HCT116 (cell line): Measurements from ENCODE around the gene IQCC. TPM values are rescaled to one million over a fixed set of nuclear protein-coding genes. Genes with fewer than 3 reads are reported as not detected.

Source experiments
- ATAC-seq: fragments of 200-7000 bp; cut with Tn5 transposase; 2 replicates; pipeline ENCODE4 v1.9.1; 2020; ENCODE audit warnings: mild to moderate bottlenecking, moderate library complexity
- BruUV-seq: library from RNA; stranded (reverse); fragments of 400-500 nt; replicated peaks from 2 replicates; lab custom pipeline; 2021; lab: Mats Ljungman, UMichigan
- CTCF ChIA-PET: fragments of 300-600 bp; sonication (Branson Sonifier 250); formaldehyde crosslinking; loops from one replicate; lab custom pipeline; 2021; ENCODE audit warnings: antibody characterized with exemption; lab: Charles Lee
- POLR2A ChIA-PET: fragments of 300-600, 350-600 bp; sonication (Branson Sonifier 250); formaldehyde crosslinking; loops from one replicate; lab custom pipeline; 2021; ENCODE audit warnings: antibody characterized with exemption; lab: Charles Lee
- RAD21 ChIA-PET, 2 experiments: fragments of 300-600 bp; sonication (Branson Sonifier 250); formaldehyde crosslinking; loops; one replicate each; lab custom pipeline; 2023; ENCODE audit warnings: low total read pairs in 2 of 2; ENCODE audit not compliant: uncharacterized antibody in 2 of 2, unreplicated experiment in 2 of 2, low non-redundant PET in 1 of 2; lab: Charles Lee
- DNase-seq: peaks from one replicate; pipeline ENCODE4 v3.0.0-alpha.2; 2010; ENCODE audit warnings: low read depth, low spot score
- H2AFZ ChIP-seq: fragments of 200-600 bp; shearing (Covaris generic), sonication (generic); 2 replicates; pipeline ENCODE4 v1.6.1; 2017; ENCODE audit warnings: low read depth, mixed run types, mixed read lengths, antibody characterized with exemption, low read length; ENCODE audit not compliant: poor library complexity, severe bottlenecking
- H3K27ac ChIP-seq: 2 replicates; pipeline ENCODE4 v1.5.1; 2012; ENCODE audit warnings: low read depth, low read length
- H3K27me3 ChIP-seq: fragments of 200-600 bp; sonication (generic); 2 replicates; pipeline ENCODE4 v1.6.1; 2016; ENCODE audit warnings: mixed run types, low read length, mixed read lengths; ENCODE audit not compliant: insufficient read depth
- H3K36me3 ChIP-seq, 2 experiments: fragments of 200-500 bp in 1 of 2; fragments of 200-600 bp in 1 of 2; sonication (Bioruptor generic) in 1 of 2; sonication (generic) in 1 of 2; 2 replicates each; pipeline versions ENCODE4 v1.5.1 to v1.6.1; 2014 to 2016; ENCODE audit warnings: low read length in 2 of 2, inconsistent platforms in 1 of 2, mixed read lengths in 1 of 2, mixed run types in 1 of 2; ENCODE audit not compliant: insufficient read depth in 2 of 2, control insufficient read depth in 1 of 2
- H3K4me1 ChIP-seq, 2 experiments: fragments of 200-600 bp in 1 of 2; sonication (generic) in 1 of 2; 2 replicates each; pipeline versions ENCODE4 v1.5.1 to v1.6.1; 2012 to 2017; ENCODE audit warnings: low read length in 2 of 2, inconsistent platforms in 1 of 2, mild to moderate bottlenecking in 1 of 2, mixed read lengths in 1 of 2, mixed run types in 1 of 2, moderate library complexity in 1 of 2; ENCODE audit not compliant: insufficient read depth in 2 of 2, control insufficient read depth in 1 of 2
- H3K4me2 ChIP-seq: fragments of 200-600 bp; sonication (generic); 2 replicates; pipeline ENCODE4 v1.6.1; 2017; ENCODE audit warnings: mixed run types, low read length, mixed read lengths
- H3K4me3 ChIP-seq, 2 experiments: fragments of 200-600 bp in 1 of 2; sonication (generic) in 1 of 2; replicated peaks in 1 of 2; 2 replicates each; pipeline ENCODE4 v1.5.1; 2011 to 2016; ENCODE audit warnings: low read length in 2 of 2, control low read depth in 1 of 2, low read depth in 1 of 2, mild to moderate bottlenecking in 1 of 2, mixed read lengths in 1 of 2, mixed run types in 1 of 2
- H3K79me2 ChIP-seq: fragments of 200-600 bp; sonication (generic); 2 replicates; pipeline ENCODE4 v1.6.1; 2017; ENCODE audit warnings: mild to moderate bottlenecking, mixed run types, low read length, moderate library complexity, mixed read lengths; ENCODE audit not compliant: insufficient read depth
- H3K9ac ChIP-seq: fragments of 200-600 bp; sonication (generic); 2 replicates; pipeline ENCODE4 v1.6.1; 2016; ENCODE audit warnings: low read length, mixed read lengths
- H3K9me2 ChIP-seq: fragments of 200-600 bp; sonication (generic), shearing (Covaris generic); 2 replicates; pipeline ENCODE4 v1.6.1; 2017; ENCODE audit warnings: mixed run types, mild to moderate bottlenecking, moderate library complexity; ENCODE audit not compliant: insufficient read depth
- H3K9me3 ChIP-seq, 2 experiments: fragments of 200-500 bp in 1 of 2; fragments of 200-600 bp in 1 of 2; sonication (Bioruptor generic) in 1 of 2; sonication (generic) in 1 of 2; 2 replicates each; pipeline ENCODE4 v1.6.1; 2014 to 2017; ENCODE audit warnings: low read length in 2 of 2, mixed read lengths in 2 of 2, inconsistent platforms in 1 of 2, low read depth in 1 of 2, mild to moderate bottlenecking in 1 of 2, mixed run types in 1 of 2, moderate library complexity in 1 of 2; ENCODE audit not compliant: control insufficient read depth in 1 of 2, insufficient read depth in 1 of 2
- H4K20me1 ChIP-seq: fragments of 200-600 bp; sonication (generic), shearing (Covaris generic); 2 replicates; pipeline ENCODE4 v1.6.1; 2017; ENCODE audit warnings: mixed run types, mild to moderate bottlenecking, moderate library complexity; ENCODE audit not compliant: insufficient read depth
- CTCF ChIP-seq, 3 experiments: fragments of 200-600 bp in 1 of 3; sonication (generic) in 1 of 3; IDR thresholded peaks in 2 of 3; conservative IDR thresholded peaks in 1 of 3; 2 replicates each; pipeline ENCODE4 v1.5.1; 2012 to 2017; ENCODE audit warnings: low read depth in 2 of 3, low read length in 2 of 3, antibody characterized with exemption in 1 of 3, borderline replicate concordance in 1 of 3, control low read depth in 1 of 3, mild to moderate bottlenecking in 1 of 3, mixed read lengths in 1 of 3, mixed run types in 1 of 3, moderate library complexity in 1 of 3; ENCODE audit not compliant: insufficient read depth in 1 of 3
- EZH2 ChIP-seq: fragments of 200-600 bp; sonication (generic); IDR thresholded peaks from 2 replicates; pipeline ENCODE4 v1.6.1; 2017; ENCODE audit warnings: antibody characterized with exemption, mixed run types
- EZH2phosphoT487 ChIP-seq: fragments of 200-600 bp; IDR thresholded peaks from 2 replicates; pipeline ENCODE4 v1.6.1; 2018; ENCODE audit warnings: antibody characterized with exemption, borderline replicate concordance
- FOSL1 ChIP-seq: IDR thresholded peaks from 2 replicates; pipeline ENCODE4 v1.6.1; 2012; ENCODE audit warnings: low read depth
- POLR2AphosphoS5 ChIP-seq: IDR thresholded peaks from 2 replicates; pipeline ENCODE4 v1.6.1; 2011; ENCODE audit warnings: mild to moderate bottlenecking, low read depth, low read length, moderate library complexity
- RAD21 ChIP-seq: IDR thresholded peaks from 2 replicates; pipeline ENCODE4 v1.6.1; 2012; ENCODE audit warnings: low read depth, mild to moderate bottlenecking
- SIN3A ChIP-seq: IDR thresholded peaks from 2 replicates; pipeline ENCODE4 v1.6.1; 2012; ENCODE audit warnings: low read depth
- ZFX ChIP-seq: fragments of 450-650 bp; IDR thresholded peaks from 2 replicates; pipeline ENCODE4 v1.6.1; 2017
- intact Hi-C: fragments of 100-400 bp; cut with micrococcal nuclease; formaldehyde crosslinking; loops from 2 replicates; pipeline ENCODE4 v1.10.0; 2022
- total RNA-seq: library from RNA; stranded (reverse); gene quantifications from one replicate; pipeline ENCODE4 v1.2.1, GENCODE V29; 2021; ENCODE audit not compliant: unreplicated experiment
- TF ChIP-seq, protein P1 (sequence below): IDR thresholded peaks from 2 replicates; pipeline ENCODE4 v1.6.1; 2012

The IQCC gene
- total RNA-seq, 1 experiment from 2014 or later: 4.7 TPM

- intact Hi-C loops: no loop called here
- no peak overlapping the region for H3K4me3 ChIP-seq
- ATAC-seq: 0 out of 2 replicates have a peak, but pooled peaks have one; percentile 10
- no peak overlapping the region for H3K9ac ChIP-seq
- ChIA-PET RAD21 (no interaction called here), CTCF (no interaction called here)
- H2AFZ ChIP-seq: no peak overlapping the region
- no peaks in the 10 kb centered on the region for H4K20me1 ChIP-seq
- H3K27me3 ChIP-seq: no peaks in the 10 kb centered on the region
- no peaks in the 10 kb centered on the region for H3K9me2 ChIP-seq
- peaks cover 10 to 32% of the 10 kb centered on the region in 2 experiments for H3K36me3 ChIP-seq
- no peak overlapping the region for H3K27ac ChIP-seq
- TF ChIP-seq EZH2: no peak
- peak; percentile 23; the same call in 1 of the 2 replicates for TF ChIP-seq POLR2AphosphoS5
- TF ChIP-seq, all 23 proteins: peak for 1
- no peak for DNase-seq
- H3K4me2 ChIP-seq: no peak overlapping the region
- H3K9me3 ChIP-seq: no peaks in the 10 kb centered on the region
- no peaks in the 10 kb centered on the region for H3K79me2 ChIP-seq
- no TSS peak for BruUV-seq
- POLR2A ChIA-PET: no interaction called here
- peaks cover 5 to 21% of the 10 kb centered on the region in 2 experiments; a peak in 3 of 4 replicates for H3K4me1 ChIP-seq
These were observed 6.3 kb upstream of the IQCC start for GRCh38 chr1:32199043-32199716.

DNA sequence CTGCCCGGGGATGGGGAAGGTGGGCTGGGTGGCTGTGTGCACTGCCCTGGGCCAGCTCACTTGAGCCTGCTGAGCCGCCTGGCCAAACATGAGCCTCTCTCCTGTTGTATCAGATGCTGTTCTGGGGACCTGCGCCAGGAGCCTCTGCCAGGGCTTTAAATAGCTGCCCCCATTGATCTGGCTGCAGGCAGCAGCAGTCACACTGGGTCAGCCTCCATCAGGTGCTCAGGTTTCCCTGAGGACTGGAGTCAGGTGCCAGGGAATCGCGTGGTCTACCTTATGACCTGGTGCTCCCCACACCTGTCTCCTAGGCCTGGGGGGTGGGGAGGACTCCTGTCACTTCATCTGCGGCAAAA lies 5.8 kb upstream of the IQCC start:
- no peak overlapping the region for H3K27ac ChIP-seq
- no peaks in the 10 kb centered on the region for H3K27me3 ChIP-seq
- H3K9me2 ChIP-seq: no peaks in the 10 kb centered on the region
- no peaks in the 10 kb centered on the region for H3K9me3 ChIP-seq
- TF ChIP-seq FOSL1 (no peak), SIN3A (no peak), CTCF (IDR thresholded peaks at IDR 0.05 in 2 of 3, conservative IDR thresholded peaks at IDR 0.05 in 1 of 3; ENCODE audit: borderline replicate concordance in 1 of 3, insufficient read depth in 1 of 3, low read depth in 2 of 3, low read length in 2 of 3) (no peak), ZFX (no peak), RAD21 (no peak), EZH2phosphoT487 (no peak)
- TF ChIP-seq, protein P1, sequence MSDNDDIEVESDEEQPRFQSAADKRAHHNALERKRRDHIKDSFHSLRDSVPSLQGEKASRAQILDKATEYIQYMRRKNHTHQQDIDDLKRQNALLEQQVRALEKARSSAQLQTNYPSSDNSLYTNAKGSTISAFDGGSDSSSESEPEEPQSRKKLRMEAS: no peak
- ChIA-PET POLR2A (no interaction called here), CTCF (interaction anchor here (1.4 kb wide), 1 partner anchor 16 kb away, joined by 3 read pairs; no protein-coding TSS in a partner anchor), RAD21 (no interaction called here)
- BruUV-seq: no TSS peak
- H3K4me1 ChIP-seq: peaks cover 5 to 21% of the 10 kb centered on the region in 2 experiments; a peak in 3 of 4 replicates
- no peaks in the 10 kb centered on the region for H3K79me2 ChIP-seq
- H4K20me1 ChIP-seq: no peaks in the 10 kb centered on the region
- no peak for DNase-seq
- no peak overlapping the region for H3K4me3 ChIP-seq
- intact Hi-C loops: no loop called here
- 0 out of 2 replicates have a peak overlapping the region, but pooled peaks have one; percentile 47 for H3K9ac ChIP-seq
- peak overlapping the region; percentile 71 for H3K4me2 ChIP-seq
- peaks cover 5 to 26% of the 10 kb centered on the region in 2 experiments for H3K36me3 ChIP-seq
- H2AFZ ChIP-seq: no peak overlapping the region
- ATAC-seq: 0 out of 2 replicates have a peak, but pooled peaks have one; percentile 6
